Left colon (tissue), 2 donors: ENCODE results near the gene ANTXR1. TPM values are rescaled to one million over a fixed set of nuclear protein-coding genes. Genes with fewer than 3 reads are reported as not detected.

Source experiments
- ATAC-seq: fragments of 200-7000 bp; cut with Tn5 transposase; one replicate; pipeline ENCODE4 v1.9.1; 2020; ENCODE audit warnings: mild to moderate bottlenecking, moderate library complexity
- DNase-seq, 2 donors: peaks; one replicate each; pipeline ENCODE4 v3.0.0-alpha.2; 2020
- intact Hi-C, 2 donors: fragments of 100-400 bp; cut with DNase I in 1 of 2; cut with micrococcal nuclease in 1 of 2; formaldehyde crosslinking; loops; one replicate each; pipeline versions ENCODE4 v1.11.2 to v1.14.0; 2022; cut with DNase I, micrococcal nuclease
- long read RNA-seq: library from polyadenylated mRNA; unstranded; transcript quantifications from one replicate; pipeline ENCODE4 v2.0.0, GENCODE V29; 2021
- total RNA-seq, 2 donors: library from RNA; stranded (reverse); fragmentation: NEBNext Ultra II Directional; extraction: Animal tissue kit (Norgen Biotek cat#: 25700); gene quantifications; one replicate each; pipeline ENCODE4 v1.2.1, GENCODE V29; 2021
- donor health status: DM: no; HTN: no; CAD: no.
- donor health status: DM: yes; HTN: yes; CAD: no.

Gene ANTXR1
- total RNA-seq, result 10 to 100 TPM; 13.8 to 17.3 TPM
- long read RNA-seq, full-length matches to known transcripts, result 1 of 4 reads
- long read RNA-seq, partial matches to known transcripts, result 0 of 4 reads
- long read RNA-seq, other reads (novel, unspliced or antisense), result 3 of 4 reads

DNA sequence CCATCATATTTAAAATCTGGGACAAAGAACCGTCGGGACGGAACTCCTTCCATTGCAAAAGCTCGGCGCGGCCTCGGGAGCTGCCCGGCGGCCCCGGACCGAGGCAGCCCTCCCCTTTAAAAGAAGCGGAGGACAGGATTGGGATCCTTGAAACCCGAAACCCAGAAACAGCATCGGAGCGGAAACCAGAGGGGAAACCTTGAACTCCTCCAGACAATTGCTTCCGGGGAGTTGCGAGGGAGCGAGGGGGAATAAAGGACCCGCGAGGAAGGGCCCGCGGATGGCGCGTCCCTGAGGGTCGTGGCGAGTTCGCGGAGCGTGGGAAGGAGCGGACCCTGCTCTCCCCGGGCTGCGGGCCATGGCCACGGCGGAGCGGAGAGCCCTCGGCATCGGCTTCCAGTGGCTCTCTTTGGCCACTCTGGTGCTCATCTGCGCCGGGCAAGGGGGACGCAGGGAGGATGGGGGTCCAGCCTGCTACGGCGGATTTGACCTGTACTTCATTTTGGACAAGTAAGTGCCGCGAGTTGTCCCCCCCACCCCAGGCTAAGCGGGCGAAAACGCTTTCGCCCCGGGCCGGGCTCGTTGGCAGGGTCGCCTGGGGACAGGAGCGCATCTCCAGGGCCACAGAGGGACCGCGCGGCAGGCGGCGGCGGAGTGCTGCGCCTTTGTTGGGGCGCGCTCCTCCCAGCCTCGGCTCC lies at the start of gene ANTXR1:
Gene ANTXR1, plus strand, starts transcription at position 38 of the 698 bp plus-strand sequence. Its CDS starts 321 bp downstream, at position 359.
- DNase-seq, result peak; percentile 28 to 41
- intact Hi-C loops, result no loop called here
- peak; percentile 63 for ATAC-seq

DNA sequence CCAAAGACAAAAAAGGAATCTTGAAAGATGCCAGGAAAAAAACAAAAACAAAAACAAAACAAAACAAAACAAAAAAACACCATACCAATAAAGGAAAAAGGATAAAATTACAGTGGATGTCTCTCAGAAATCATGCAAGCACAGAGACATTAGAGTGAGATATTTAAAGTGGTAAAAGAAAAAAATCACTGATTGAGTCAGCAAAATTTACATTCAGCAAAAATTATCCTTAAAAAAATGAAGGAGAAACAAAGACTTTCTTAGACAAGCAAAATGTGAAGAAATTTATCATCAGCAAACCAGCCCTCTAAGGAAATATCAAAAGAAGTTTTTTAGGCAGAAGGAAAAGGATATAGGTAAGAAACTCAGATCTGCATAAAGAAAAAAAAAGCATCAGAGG lies 48.7 kb upstream of the ANTXR1 start:
- no peak for DNase-seq
- intact Hi-C loops, result no loop called here
- no peak for ATAC-seq

- ATAC-seq, result no peak
- intact Hi-C loops, result no loop called here
- no peak for DNase-seq
Measured at GRCh38 chr2:68968221-68968620, 44.8 kb upstream of the ANTXR1 start.

DNA sequence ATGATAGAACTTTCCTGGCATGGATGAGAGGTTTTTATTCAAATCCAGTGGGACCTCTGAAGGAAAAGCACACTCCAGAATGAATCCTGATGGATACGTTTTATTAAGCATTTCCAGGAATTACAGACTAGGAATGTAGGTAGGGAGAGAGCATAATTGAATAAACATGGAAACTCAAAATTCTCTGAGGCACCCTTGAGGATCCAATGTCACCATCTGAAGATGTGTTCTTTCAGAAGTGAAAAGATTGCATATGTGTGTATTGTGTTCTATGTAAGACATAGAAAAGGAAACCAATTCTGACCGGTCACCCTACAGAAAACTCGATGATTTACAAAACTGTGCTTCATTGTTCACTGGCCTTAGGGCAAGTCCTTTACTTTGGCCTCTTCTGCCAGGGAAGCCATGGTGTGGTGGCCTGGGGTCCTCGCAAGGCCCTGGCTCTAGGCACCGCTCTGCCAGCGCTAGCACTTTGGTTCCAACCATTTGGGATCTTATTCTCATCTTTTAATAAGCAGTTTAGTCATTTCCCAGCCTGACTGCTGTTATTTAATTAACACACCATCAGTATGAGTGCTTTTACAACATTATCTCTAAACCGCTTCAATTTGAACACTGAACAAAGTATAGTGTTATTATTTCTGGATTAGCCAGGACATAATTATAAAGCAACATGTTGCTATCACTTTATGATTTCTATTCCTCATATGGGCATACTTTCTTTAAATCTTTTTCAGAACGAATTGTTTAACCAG lies 43.1 kb upstream of the ANTXR1 start:
- ATAC-seq (no peak), DNase-seq (no peak)
- intact Hi-C loops, result no loop called here

DNA sequence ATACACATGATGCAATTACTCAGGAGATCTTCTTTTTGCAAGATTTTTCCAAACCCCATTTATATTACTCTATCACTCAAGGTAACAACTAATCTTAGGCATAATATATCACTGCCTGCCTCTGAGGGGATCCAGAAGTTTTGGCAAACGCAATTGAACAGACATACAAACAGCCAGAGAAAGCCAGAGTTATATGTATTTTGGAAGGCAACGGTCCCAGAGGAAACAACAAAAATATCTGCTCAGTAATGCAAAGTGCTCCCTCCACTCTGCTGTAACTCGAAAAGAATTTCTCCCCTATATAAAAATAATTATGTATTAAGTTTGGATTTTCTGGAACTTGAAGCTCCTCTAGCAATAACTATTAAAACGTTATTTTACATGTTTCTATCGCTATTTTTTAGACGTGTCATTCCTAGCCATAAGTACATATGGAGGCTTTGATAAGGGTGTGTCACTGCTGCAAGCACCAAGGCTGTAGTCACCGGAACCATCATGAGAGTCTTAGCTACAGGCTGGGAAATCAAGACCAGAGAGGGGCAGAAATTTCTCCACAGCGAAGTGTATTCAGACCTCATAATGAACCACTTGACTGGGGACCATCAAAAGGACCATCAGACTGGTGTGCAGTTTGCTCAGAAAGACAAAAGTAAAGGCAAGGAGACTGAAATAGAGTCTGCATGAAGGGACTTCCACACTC lies 42.3 kb upstream of the ANTXR1 start:
- ATAC-seq (no peak), DNase-seq (no peak)
- intact Hi-C loops, result no loop called here

DNA sequence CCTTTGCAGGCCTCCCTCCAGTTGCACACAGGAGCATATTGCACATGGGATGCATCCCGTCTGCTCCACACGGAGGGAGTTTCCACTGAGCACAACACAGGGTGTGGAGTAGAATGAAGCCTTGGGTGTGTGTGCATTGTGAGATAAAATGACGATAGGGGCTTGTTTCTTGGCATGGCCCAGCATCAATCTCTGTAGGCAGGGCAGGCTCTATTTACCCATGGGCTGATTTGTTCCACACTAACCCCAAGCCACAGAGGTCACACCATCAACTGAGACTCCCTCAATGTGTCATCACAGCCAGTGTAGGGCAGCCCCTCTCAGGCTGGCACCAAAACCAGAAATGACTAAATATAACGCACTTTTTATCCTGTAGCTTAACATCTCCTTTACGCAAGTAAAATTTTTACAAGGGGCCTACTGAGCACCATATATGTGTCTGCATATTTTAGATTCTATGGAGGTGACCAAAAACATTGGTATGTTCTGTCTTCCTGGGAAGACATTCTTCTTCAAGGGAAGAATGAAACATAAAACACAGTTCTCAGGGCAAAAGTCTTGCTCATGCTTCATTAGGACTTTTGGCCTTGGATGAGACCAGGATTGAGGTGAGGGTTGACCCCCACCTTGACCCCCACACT lies 41.3 kb upstream of the ANTXR1 start:
- ATAC-seq (peak; percentile 68), DNase-seq (no peak)
- intact Hi-C loops, result no loop called here

DNA sequence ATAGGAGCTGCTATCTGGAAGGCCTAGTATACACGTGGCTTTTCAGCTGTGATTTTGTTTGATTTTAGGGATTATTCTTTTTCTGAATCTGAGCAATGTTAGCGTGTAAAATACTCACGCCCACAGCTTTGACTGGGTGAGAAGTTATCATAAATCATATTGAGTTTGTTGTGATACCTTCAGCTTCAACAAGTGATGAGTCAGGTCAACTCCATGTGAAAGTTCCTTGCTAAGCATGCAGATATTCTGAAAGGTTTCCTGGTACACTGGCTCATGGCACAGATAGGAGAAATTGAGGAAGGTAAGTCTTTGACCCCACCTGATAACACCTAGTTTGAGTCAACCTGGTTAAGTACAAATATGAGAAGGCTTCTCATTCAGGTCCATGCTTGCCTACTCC lies 38.7 kb upstream of the ANTXR1 start, which contains the start of gene GKN1:
Gene GKN1, plus strand, starts transcription at position 386 of the 400 bp plus-strand sequence. CDS start 42 bp downstream, outside the sequence.
- ATAC-seq (no peak), DNase-seq (no peak)
- intact Hi-C loops, result no loop called here

DNA sequence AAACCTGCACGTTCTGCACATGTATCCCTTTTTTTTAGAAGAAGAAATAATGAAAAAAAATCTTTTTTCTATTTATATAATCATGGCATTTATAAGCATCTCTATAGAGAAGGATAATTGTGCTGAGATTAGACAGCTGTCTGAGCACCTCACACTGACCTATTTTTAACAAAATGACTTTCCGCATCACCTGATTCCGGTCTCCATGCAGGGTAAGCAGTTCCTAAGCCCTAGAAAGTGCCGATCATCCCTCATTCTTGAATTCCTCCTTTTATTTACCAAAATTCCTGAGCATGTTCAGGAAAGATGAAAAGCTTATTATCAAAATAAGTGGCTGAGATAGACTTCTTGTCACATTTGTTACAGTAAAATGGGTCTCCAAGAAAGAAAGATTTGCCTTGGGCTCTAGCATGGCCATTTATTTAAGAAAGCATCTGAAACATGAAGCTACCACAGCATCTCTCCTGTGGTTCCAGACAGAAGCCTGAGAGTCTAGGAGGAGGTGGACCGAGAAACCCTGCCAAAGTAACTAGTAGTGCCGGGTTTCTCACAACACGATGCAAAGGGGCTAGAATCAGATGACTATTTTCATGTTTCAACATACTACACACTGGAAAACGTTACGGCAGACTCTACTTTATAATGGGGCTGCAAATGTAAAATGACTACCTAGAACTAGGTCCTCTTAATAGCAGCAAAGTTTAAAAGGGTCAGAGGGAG lies 37.9 kb upstream of the ANTXR1 start:
- intact Hi-C loops, result no loop called here
- ATAC-seq (no peak), DNase-seq (no peak)

- intact Hi-C loops, result no loop called here
Measured at GRCh38 chr2:68975844-68976243, 37.1 kb upstream of the ANTXR1 start.

DNA sequence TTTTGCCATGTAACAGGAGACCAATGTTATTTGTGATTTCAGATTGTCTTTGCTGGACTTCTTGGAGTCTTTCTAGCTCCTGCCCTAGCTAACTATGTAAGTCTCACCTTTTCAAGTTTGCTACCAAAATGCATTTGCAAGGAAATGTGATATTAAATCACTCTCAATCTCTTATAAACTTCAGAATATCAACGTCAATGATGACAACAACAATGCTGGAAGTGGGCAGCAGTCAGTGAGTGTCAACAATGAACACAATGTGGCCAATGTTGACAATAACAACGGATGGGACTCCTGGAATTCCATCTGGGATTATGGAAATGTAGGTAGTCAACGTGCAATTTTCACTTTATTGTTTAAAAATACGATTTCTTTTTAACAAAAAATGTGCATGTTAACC lies 35.5 kb upstream of the ANTXR1 start:
- DNase-seq (no peak), ATAC-seq (no peak)
- intact Hi-C loops, result no loop called here

More at GRCh38 chr2:68975844-68976243, 37.1 kb upstream of the ANTXR1 start:
- ATAC-seq (no peak), DNase-seq (no peak)

DNA sequence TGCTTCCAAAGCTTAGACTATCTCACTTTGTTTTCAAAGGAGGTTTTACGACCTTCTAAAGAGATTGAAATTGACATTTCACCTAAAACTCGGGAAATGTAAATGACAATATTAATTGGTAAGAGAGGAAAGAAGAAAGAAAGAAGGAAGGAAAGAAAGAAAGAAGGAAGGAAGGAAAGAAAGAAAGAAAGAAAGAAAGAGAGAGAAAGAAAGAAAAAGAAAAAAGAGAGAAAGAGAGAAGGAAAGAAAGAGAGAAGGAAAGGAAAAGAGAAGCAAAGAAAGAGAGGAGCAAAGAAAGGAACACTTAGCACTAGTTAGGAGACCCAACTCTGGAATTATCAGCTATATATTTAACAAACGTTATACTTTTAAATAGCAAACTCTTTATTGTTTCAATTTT lies 34.9 kb upstream of the ANTXR1 start:
- ATAC-seq (no peak), DNase-seq (no peak)
- intact Hi-C loops, result no loop called here

DNA sequence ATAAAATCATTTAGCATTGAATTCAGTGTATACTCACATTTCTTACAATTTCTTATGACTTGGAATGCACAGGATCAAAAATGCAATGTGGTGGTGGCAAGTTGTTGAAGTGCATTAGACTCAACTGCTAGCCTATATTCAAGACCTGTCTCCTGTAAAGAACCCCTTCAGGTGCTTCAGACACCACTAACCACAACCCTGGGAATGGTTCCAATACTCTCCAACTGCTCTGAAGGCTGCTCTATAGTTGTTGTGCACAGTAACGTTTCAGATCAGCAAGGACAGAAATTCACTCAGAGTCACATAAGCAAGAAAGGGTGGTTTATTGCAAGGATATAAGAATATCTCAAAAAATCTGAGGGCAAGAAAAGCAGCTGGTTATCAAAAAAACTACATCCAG lies 32.0 kb upstream of the ANTXR1 start:
- ATAC-seq (no peak), DNase-seq (no peak)
- intact Hi-C loops, result no loop called here

GRCh38 chr2:68987021-68987503 lies 25.9 kb upstream of the ANTXR1 start:
- ATAC-seq (no peak), DNase-seq (no peak)
- intact Hi-C loops, result no loop called here

- intact Hi-C loops, result no loop called here
- DNase-seq (no peak), ATAC-seq (no peak)
Measured at GRCh38 chr2:68989035-68989434, 23.9 kb upstream of the ANTXR1 start.

DNA sequence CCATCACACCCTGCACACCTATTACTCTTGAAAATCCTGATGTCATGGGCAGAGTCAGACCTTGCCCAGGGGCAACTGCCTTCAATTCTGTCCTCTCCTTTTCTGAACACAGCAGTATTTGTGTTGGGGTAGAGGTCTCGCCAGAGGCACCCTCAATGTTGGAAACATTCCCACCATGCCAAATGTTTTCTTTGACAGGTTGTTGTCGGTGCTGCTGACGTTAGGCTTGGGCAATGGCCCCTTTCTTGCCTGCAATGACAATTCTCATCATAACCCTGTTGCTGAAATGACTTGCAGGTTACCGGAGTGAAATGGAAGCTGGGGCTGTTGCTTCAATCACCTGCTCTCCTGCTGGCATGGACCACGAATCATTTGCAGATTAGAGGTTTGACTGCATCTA lies 20.6 kb upstream of the ANTXR1 start:
- DNase-seq (no peak), ATAC-seq (no peak)
- intact Hi-C loops, result no loop called here

DNA sequence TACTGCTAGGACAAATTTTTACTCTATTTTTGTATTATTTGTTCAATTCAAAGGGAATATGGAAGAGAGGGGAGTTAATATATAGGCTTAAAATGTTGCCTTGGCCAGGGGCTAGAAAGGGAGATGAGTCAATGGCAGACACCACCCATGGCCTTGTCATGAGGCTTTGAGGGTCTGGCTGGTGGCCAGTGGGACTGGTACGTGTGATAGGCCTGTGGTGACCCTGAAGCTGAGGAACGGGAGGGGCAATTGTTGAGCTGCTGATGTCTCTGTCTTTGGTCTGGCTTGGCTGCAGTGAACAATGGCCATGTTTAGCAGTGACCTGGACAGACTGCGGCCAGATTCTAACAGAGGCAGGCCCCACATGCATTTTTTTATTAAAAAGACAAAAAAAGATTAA lies 20.0 kb upstream of the ANTXR1 start:
- no peak for ATAC-seq
- no peak for DNase-seq
- intact Hi-C loops, result no loop called here

DNA sequence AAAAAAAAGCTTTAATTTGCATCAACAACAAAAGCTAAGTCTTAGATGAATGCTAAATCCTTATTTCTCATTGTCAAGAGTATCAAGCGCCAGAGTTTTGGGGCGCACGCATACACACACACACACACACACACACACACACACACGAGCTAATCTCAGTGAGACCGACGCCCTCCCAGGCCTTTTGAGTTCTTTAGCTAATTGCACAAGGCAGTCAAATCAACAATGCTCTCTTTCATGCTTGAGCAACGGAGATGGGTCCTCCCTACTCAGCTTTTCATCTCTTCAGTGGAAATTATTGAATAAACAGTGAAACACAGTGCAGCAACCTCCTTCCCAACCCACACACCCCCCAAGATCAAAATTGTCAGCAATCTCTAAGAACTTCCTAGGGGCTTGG lies 19.3 kb upstream of the ANTXR1 start:
- DNase-seq (no peak), ATAC-seq (no peak)
- intact Hi-C loops, result no loop called here

- ATAC-seq (no peak), DNase-seq (no peak)
- intact Hi-C loops, result no loop called here
Measured at GRCh38 chr2:68994864-68995263, 18.1 kb upstream of the ANTXR1 start.
